GM21619 (cell line): Measurements from ENCODE around the gene JARID2.

Experiments used
- ATAC-seq: cut with Tn5 transposase; IDR thresholded peaks from one replicate; pipeline ENCODE4 v1.9.1; 2021; ENCODE audit not compliant: unreplicated experiment

The JARID2 gene

GRCh38 chr6:15246666-15247499 lies 1.0 kb downstream of the JARID2 start:
- no peak for ATAC-seq

- ATAC-seq: no peak
Measured at GRCh38 chr6:15247500-15248450, 1.9 kb downstream of the JARID2 start.

GRCh38 chr6:15248451-15249370 lies 2.8 kb downstream of the JARID2 start:
- ATAC-seq: peak; percentile 28

- no peak for ATAC-seq
Measured at GRCh38 chr6:15249371-15250019, 3.6 kb downstream of the JARID2 start.

GRCh38 chr6:15250187-15251168 lies 4.6 kb downstream of the JARID2 start:
- no peak for ATAC-seq

GRCh38 chr6:15252195-15252594 lies 6.3 kb downstream of the JARID2 start:
- no peak for ATAC-seq

- ATAC-seq: no peak
Measured at GRCh38 chr6:15253203-15254022, 7.5 kb downstream of the JARID2 start.

- peak; percentile 32 for ATAC-seq
Measured at GRCh38 chr6:15254070-15254975, 8.5 kb downstream of the JARID2 start.

- peak; percentile 62 for ATAC-seq
Measured at GRCh38 chr6:15255481-15255880, 9.6 kb downstream of the JARID2 start.

- no peak for ATAC-seq
Measured at GRCh38 chr6:15255909-15256395, 10.1 kb downstream of the JARID2 start.

GRCh38 chr6:15256538-15257271 lies 10.8 kb downstream of the JARID2 start:
- no peak for ATAC-seq

- ATAC-seq: no peak
Measured at GRCh38 chr6:15257357-15258132, 11.7 kb downstream of the JARID2 start.

- no peak for ATAC-seq
Measured at GRCh38 chr6:15259766-15260098, 13.9 kb downstream of the JARID2 start.

- no peak for ATAC-seq
Measured at GRCh38 chr6:15260099-15260821, 14.4 kb downstream of the JARID2 start.

- ATAC-seq: no peak
Measured at GRCh38 chr6:15263780-15264374, 18.0 kb downstream of the JARID2 start.
